Stomach smooth muscle (tissue), 2 donors: ENCODE data around the gene UQCRHL.
"Not testable (repeated sequence)": the region's sequence is repeated elsewhere in the genome, so short reads cannot be mapped to it uniquely, and the experiment has no call there.

ENCODE experiments used
- H3K27ac ChIP-seq: one replicate; pipeline ENCODE4 v1.7.0; 2013; ENCODE audit warnings: mild to moderate bottlenecking, low read length, inconsistent platforms
- H3K27me3 ChIP-seq, 2 donors: one replicate each; pipeline ENCODE4 v1.7.0; 2013; ENCODE audit warnings: low read length in 2 of 2; ENCODE audit not compliant: insufficient read depth in 2 of 2, control insufficient read depth in 1 of 2
- H3K36me3 ChIP-seq, 2 donors: one replicate each; pipeline ENCODE4 v1.7.0; 2013; ENCODE audit warnings: low read length in 2 of 2; ENCODE audit not compliant: control insufficient read depth in 2 of 2, insufficient read depth in 2 of 2
- H3K4me1 ChIP-seq: one replicate; pipeline ENCODE4 v1.7.0; 2013; ENCODE audit warnings: low read length; ENCODE audit not compliant: control insufficient read depth, insufficient read depth
- H3K4me3 ChIP-seq, 2 donors: one replicate each; pipeline ENCODE4 v1.7.0; 2013; ENCODE audit warnings: low read length in 2 of 2
- H3K9ac ChIP-seq, 2 donors: one replicate each; pipeline ENCODE4 v1.7.0; 2013; ENCODE audit warnings: low read length in 2 of 2, mild to moderate bottlenecking in 1 of 2
- H3K9me3 ChIP-seq, 2 donors: one replicate each; pipeline ENCODE4 v1.7.0; 2013; ENCODE audit warnings: low read length in 2 of 2; ENCODE audit not compliant: control insufficient read depth in 2 of 2
- donor health status: healthy.
- donor health status: Pancreatic carcinoma.

UQCRHL gene

DNA sequence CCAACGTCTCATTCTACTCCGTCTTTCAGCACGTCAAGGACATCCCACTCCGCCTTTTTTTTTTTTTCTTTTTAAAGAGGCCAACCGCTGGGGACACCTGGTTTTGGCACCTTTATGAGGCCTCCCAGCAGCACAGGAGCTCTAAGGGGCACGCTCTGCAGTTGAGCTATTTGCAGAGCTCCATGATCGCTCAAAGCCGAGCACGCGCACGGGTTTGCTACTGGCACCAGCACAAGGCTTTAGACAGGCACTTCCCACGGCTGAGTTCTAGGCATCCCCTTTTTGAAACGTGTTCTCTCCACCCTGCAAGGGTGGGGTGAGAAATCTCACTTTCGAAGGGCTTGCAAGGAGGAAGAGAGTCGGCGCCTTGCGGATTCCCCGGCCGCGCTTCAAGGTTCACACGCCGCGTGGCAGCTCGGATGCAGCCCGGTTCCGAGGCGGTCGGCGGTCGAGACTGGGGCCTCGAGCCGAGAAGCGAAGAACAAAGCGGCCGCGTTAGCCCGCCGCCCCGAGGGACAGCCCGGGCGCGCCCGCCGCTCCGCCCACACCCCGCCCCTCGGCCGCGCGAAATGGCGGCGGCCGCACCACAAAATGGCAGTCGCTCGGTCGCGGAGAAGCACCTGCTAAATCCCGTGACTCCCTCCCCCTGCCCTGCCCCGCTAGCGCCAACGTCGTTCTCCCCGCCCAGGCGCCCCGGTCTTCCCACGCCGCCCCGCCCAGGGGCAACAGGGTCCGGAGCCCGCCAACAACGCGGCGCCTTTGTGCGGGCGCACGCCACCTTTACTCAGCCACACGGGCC is 27.2 kb upstream of the UQCRHL start:
- Histone ChIP-seq H3K4me3 (peak overlapping the region; percentile 89 to 95), H3K27ac (peak overlapping the region; percentile 100), H3K27me3 (no peaks in the 10 kb centered on the region), H3K36me3 (no peaks in the 10 kb centered on the region), H3K9me3 (no peaks in the 10 kb centered on the region), H3K4me1 (peaks cover 13% of the 10 kb centered on the region), H3K9ac (peak overlapping the region; percentile 97 to 98)

DNA sequence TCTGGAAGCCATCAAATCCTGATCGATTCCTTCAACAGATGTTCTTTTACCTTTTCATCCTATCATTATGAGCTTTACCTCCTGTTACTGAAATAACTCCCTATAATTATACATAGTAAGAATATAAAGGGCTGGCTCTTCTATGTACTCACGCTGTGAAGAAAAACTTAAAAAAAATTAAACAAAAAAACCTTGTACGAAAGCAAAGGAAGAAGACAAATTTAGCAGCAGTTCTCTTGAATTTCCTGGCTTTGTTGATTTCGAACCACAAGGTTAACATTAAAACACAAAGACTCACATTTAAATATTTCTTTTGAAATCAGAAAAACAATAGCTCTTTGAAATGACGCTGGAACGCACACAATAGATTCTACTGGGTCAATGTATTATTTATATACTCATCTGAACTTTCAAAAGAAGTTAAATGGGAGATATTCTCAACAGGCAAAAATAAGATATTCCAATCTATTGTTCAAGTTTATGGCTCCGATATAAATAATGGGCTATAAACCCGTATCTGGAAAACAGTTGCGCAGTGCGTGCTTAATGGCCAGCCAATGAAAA is 26.5 kb upstream of the UQCRHL start:
- Histone ChIP-seq H3K36me3 (no peaks in the 10 kb centered on the region), H3K9me3 (no peaks in the 10 kb centered on the region), H3K27ac (peak overlapping the region; percentile 100), H3K4me1 (peaks cover 13% of the 10 kb centered on the region), H3K27me3 (no peaks in the 10 kb centered on the region), H3K4me3 (peak overlapping the region; percentile 89 to 95), H3K9ac (peak overlapping the region; percentile 97 to 98)

DNA sequence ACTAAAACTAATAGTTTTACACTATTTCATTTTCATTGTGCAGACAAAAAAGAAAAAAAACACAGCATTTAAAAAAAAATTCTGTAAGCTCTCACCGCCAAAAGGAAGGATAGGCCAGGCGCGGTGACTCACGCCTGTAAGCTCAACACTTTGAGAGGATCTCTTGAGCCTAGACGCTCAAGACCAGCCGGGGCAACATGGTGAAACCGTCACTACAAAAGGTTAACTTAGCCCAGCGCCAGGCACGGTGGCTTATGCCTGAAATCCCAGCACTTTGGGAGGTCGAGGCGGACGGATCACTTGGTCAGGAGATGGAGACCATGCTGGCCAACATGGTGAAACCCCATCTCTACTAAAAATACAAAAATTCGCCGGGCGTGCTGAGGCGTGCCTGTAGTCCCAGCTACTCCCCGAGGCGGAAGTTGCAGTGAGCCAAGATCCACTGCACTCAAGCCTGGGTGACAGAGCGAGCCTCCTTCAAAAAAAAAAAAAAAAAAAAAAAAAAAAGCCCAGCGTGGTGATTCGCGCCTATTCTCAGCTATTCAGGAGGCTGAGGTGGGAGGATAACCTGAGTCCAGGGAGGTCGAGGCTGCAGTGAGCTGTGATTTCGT is 25.7 kb upstream of the UQCRHL start:
- Histone ChIP-seq H3K4me3 (peak overlapping the region; percentile 89 to 95), H3K36me3 (no peaks in the 10 kb centered on the region), H3K9me3 (no peaks in the 10 kb centered on the region), H3K27ac (peak overlapping the region; percentile 100), H3K9ac (peak overlapping the region; percentile 97 to 98), H3K27me3 (no peaks in the 10 kb centered on the region), H3K4me1 (peaks cover 13% of the 10 kb centered on the region)

DNA sequence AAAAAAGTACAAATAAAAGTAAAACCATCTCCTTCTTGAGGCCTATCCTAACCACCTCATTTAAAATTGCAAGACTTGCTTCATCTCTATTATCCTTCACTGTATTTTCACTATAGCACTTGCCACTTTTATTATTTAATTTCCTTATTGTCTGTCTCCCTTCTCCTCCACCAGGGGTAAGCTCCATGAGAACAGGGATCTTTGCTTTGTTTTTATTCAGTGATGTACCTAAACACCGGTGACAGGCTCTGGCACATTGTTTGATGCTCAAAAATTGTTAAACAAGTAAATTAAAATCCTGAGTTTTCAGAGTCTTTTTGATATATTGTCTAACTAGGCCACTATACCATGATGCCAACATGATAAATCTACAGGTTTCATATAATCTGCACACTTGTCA is 22.8 kb upstream of the UQCRHL start:
- Histone ChIP-seq H3K4me3 (no peak overlapping the region), H3K36me3 (no peaks in the 10 kb centered on the region), H3K4me1 (peaks cover 6% of the 10 kb centered on the region), H3K9ac (no peak overlapping the region), H3K27me3 (no peaks in the 10 kb centered on the region), H3K27ac (no peak overlapping the region), H3K9me3 (no peaks in the 10 kb centered on the region)

DNA sequence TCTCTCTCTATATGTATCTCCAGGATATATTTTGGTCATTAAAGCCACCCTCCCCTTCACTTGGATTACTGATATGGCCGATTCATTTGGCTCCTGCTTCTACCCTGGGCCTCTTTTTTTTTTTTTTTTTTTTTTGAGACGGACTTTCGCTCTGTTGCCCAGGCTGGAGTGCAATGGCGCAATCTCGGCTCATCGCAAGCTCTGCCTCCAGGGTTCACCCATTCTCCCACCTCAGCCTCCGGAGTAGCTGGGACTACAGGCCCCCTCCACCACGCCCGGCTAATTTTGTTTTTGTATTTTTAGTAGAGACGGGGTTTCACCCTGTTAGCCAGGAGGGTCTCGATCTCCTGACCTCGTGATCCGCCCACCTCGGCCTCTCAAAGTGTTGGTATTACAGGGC is 21.5 kb upstream of the UQCRHL start:
- H3K27me3 ChIP-seq, H3K9me3 ChIP-seq, H3K36me3 ChIP-seq, H3K4me3 ChIP-seq, H3K4me1 ChIP-seq, H3K27ac ChIP-seq, H3K9ac ChIP-seq: not testable (repeated sequence)

DNA sequence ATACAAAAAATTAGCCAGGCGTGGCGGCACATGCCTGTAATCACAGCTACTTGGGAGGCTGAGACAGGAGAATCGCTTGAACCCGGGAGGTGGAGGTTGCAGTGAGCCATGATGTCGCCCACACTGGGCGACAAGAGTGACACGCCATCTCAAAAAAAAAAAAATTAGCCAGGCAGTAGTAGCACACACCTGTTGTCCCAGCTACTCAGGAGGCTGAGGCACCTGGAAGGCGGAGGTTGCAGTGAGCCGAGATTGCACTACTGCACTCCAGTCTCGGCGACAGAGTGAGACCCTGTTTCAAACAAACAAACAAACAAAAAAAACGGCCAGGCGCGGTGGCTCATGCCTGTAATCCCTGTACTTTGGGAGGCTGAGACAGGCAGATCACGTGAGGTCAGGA is 20.1 kb upstream of the UQCRHL start:
- not testable (repeated sequence) for H3K36me3 ChIP-seq, H3K27ac ChIP-seq, H3K9ac ChIP-seq, H3K9me3 ChIP-seq, H3K4me3 ChIP-seq, H3K4me1 ChIP-seq, H3K27me3 ChIP-seq

DNA sequence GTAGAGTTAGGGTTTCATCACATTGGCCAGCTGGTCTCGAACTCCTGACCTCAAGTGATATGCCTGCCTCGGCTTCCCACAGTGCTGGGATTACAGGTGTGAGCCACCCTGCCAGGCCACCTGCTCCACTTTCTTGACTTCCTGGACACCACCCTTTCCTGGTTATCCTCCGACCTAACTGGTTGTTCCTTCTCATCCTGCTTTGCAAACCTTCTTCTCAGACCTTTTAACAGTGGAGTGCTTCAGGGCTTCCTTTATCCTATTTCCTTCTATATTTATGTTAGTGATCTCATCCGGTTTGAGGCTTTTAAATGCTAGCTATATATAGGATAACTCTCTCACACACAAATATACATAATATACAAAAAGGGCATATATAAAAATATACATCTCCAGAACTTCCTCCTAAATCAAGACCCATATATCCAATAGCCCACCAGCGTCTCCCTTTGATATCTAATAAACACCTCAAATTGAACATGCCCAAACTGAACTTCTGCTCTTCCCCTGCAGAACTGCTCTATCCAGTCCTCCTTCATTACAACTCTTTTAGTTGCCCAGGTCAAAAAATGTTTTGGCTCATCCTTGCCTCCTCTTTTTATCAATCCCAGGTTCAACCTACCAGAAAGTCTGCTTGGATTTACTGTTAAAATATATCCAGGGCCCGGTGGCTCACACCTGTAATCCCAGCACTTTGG is 19.5 kb upstream of the UQCRHL start:
- H3K9me3 ChIP-seq = no peaks in the 10 kb centered on the region
- no peak overlapping the region for H3K4me3 ChIP-seq

DNA sequence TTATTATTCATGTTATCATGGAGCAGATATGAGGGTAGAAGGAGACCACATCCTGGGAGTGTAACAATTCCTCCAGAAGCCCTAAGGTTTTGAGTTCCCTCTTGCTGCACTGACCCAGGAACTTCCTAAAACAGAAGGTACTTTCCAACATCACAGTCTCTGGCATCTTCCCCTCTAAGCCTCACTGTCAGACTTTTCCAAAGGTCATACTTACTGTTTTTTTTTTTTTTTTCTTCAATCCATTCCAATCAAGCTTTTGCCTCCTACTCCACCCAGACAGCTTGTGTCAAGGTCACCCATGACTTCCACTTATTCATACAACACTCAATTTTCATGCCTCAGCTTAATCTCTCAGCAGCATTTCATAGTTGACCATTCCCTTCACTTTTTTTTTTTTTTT is 18.4 kb upstream of the UQCRHL start:
- Histone ChIP-seq H3K27me3 (no peaks in the 10 kb centered on the region), H3K4me3 (no peak overlapping the region), H3K4me1 (no peaks in the 10 kb centered on the region), H3K9ac (no peak overlapping the region), H3K9me3 (no peaks in the 10 kb centered on the region), H3K27ac (no peak overlapping the region), H3K36me3 (no peaks in the 10 kb centered on the region)

More for the DNA sequence above, 19.5 kb upstream of the UQCRHL start:
- Histone ChIP-seq H3K4me1 (no peaks in the 10 kb centered on the region), H3K9ac (no peak overlapping the region), H3K27ac (no peak overlapping the region), H3K27me3 (no peaks in the 10 kb centered on the region), H3K36me3 (no peaks in the 10 kb centered on the region)

DNA sequence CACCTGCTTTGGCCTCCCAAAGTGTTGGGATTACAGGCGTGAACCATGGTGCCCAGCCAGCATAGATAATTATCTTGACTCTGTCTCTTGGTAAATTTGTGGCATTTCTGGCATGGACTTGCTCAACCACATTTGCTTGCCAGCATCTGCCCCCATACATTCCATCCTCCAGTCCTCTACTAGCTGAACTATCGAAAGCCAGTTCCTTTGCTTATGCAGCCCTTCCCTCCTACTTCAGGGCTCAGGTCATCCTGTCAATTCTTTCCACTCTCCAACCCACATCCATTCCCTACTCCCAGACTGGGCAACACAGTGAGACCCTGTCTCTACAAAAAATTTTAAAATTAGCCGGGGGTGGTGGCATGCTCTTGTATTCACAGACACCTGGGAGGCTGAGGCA is 13.0 kb upstream of the UQCRHL start:
- no peaks in the 10 kb centered on the region for H3K27me3 ChIP-seq
- H3K9ac ChIP-seq = no peak overlapping the region
- no peaks in the 10 kb centered on the region for H3K4me1 ChIP-seq
- H3K36me3 ChIP-seq = no peaks in the 10 kb centered on the region
- H3K9me3 ChIP-seq = no peaks in the 10 kb centered on the region
- no peak overlapping the region for H3K27ac ChIP-seq
- no peak overlapping the region for H3K4me3 ChIP-seq

DNA sequence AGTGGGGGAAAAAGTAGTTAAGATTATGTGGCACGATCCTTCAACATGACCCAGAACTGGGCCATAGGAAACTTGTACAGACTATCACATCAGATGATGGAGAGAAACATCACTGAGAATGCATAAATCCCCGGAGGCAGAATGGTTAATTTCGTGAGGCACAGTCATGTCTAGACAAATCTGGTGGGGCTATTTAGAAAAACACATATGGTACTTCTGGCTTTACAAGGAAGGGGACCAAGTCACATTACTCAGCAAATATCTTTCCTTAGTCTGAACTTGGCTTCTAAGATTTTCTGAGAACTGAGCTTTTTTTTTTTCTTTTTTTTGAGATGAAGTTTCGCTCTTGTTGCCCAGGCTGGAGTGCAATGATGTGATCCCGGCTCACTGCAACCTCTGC is 9.2 kb upstream of the UQCRHL start:
- H3K27ac ChIP-seq = no peak overlapping the region
- no peak overlapping the region for H3K4me3 ChIP-seq
- no peaks in the 10 kb centered on the region for H3K4me1 ChIP-seq
- H3K9me3 ChIP-seq = no peaks in the 10 kb centered on the region
- no peak overlapping the region for H3K9ac ChIP-seq
- H3K27me3 ChIP-seq = no peaks in the 10 kb centered on the region
- H3K36me3 ChIP-seq = no peaks in the 10 kb centered on the region
